H1 (cell line): ENCODE data around the gene CIAO2B. TPM values are rescaled to one million over a fixed set of nuclear protein-coding genes. Genes with fewer than 3 reads are reported as not detected.

ENCODE experiments used
- ASH2L ChIP-seq: fragments of 200-600, 300-600 bp; sonication (generic); IDR thresholded peaks from one replicate; pipeline ENCODE4 v1.7.1; 2017; ENCODE audit warnings: low read length
- EZH2 ChIP-seq: fragments of 200-600 bp; sonication (generic); IDR thresholded peaks from 2 replicates; pipeline ENCODE4 v1.7.1; 2012; ENCODE audit warnings: low read depth, mild to moderate bottlenecking, moderate library complexity, low read length, inconsistent platforms; ENCODE audit not compliant: severe bottlenecking
- FOSL1 ChIP-seq: IDR thresholded peaks from 2 replicates; pipeline ENCODE4 v1.6.1; 2011; ENCODE audit warnings: mild to moderate bottlenecking, low read depth, low read length, moderate library complexity; ENCODE audit not compliant: insufficient read depth
- polyA plus RNA-seq, 7 experiments: library from polyadenylated mRNA; depleted of rRNA in 3 of 7; stranded (reverse) in 5 of 7; unstranded in 2 of 7; fragments of >200 nt in 5 of 7; fragments of 200-250 nt in 2 of 7; gene quantifications; 1 replicate in 5 of 7; 2 replicates in 1 of 7; 4 replicates in 1 of 7; pipeline versions ENCODE4 v1.2.1 to v1.2.3, GENCODE V29; 2011 to 2013; ENCODE audit warnings: missing spikeins in 2 of 7, mixed read lengths in 2 of 7
- total RNA-seq: library from RNA; stranded (reverse); fragmentation: NEBNext Ultra II Directional; extraction: Animal tissue kit (Norgen Biotek cat#: 25700); gene quantifications from 2 replicates; pipeline ENCODE4 v1.2.1, GENCODE V29; 2021

The CIAO2B gene
- total and polyA plus RNA-seq, 2 of the 8 experiments (the other 6 are each of a cell fraction or from before 2014, with no cell fraction given) = 65.6 to 248 TPM

- TF ChIP-seq ASH2L (no peak), EZH2 (no peak), FOSL1 (no peak)
These were observed 44.6 kb downstream of the CIAO2B start (continued) for GRCh38 chr16:66889622-66890021.
